ENCODE data around the gene PPP1R3F.

DNA sequence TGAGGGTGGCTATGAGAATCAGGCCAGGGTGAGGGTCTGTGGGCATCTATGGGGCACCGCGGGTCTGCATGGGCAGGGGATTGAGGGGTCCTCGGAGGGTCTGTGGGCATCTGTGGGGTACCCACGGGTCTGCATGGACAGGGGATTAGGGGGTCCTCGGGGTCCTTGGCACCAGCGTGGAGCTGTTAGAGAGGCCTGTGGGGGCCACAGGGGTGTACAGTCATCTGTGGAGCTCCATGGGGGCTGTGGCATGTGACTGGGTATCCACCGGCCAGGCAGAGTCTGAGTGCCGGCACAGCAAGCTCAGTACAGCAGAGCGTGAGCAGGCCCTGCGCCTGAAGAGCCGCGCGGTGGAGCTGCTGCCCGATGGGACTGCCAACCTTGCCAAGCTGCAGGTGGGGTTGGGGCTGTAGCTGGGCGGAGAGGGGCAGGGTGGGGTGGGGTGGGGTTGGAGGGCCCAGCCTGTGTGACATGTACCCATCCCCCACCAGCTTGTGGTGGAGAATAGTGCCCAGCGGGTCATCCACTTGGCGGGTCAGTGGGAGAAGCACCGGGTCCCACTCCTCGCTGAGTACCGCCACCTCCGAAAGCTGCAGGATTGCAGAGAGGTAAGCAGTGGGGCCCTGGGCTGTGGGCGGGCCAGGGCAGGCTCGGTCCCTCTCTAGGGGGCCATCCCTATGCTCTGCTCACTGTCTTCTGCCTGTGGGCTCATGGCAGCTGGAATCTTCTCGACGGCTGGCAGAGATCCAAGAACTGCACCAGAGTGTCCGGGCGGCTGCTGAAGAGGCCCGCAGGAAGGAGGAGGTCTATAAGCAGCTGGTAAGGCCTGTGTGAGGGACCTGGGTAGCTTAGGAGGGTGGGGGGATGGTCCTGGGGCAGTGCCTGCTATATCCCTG is 21.4 kb upstream of the PPP1R3F start:
- TF ChIP-seq, protein P1, sequence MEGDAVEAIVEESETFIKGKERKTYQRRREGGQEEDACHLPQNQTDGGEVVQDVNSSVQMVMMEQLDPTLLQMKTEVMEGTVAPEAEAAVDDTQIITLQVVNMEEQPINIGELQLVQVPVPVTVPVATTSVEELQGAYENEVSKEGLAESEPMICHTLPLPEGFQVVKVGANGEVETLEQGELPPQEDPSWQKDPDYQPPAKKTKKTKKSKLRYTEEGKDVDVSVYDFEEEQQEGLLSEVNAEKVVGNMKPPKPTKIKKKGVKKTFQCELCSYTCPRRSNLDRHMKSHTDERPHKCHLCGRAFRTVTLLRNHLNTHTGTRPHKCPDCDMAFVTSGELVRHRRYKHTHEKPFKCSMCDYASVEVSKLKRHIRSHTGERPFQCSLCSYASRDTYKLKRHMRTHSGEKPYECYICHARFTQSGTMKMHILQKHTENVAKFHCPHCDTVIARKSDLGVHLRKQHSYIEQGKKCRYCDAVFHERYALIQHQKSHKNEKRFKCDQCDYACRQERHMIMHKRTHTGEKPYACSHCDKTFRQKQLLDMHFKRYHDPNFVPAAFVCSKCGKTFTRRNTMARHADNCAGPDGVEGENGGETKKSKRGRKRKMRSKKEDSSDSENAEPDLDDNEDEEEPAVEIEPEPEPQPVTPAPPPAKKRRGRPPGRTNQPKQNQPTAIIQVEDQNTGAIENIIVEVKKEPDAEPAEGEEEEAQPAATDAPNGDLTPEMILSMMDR (IDR thresholded peaks at IDR 0.05) = no peak
- TF ChIP-seq POLR2AphosphoS5 (IDR thresholded peaks at IDR 0.05) = no peak

Measured in suprapubic skin (tissue), 3 donors.